CD4-positive, alpha-beta T cell (primary cell): ENCODE data around the gene HCAR2. TPM values are rescaled to one million over a fixed set of nuclear protein-coding genes. Genes with fewer than 3 reads are reported as not detected.

Experiments
- ATAC-seq: fragments of 200-7000 bp; cut with Tn5 transposase; one replicate; pipeline ENCODE4 v1.10.0; 2022; ENCODE audit warnings: mild to moderate bottlenecking; ENCODE audit not compliant: poor library complexity
- CTCF ChIA-PET: fragments of 350-600 bp; sonication (Branson Sonifier 250); formaldehyde crosslinking; loops from one replicate; lab custom pipeline; 2021; ENCODE audit warnings: antibody characterized with exemption, inconsistent platforms; lab: Charles Lee
- POLR2A ChIA-PET: fragments of 350-600 bp; sonication (Branson Sonifier 250); formaldehyde crosslinking; loops from one replicate; lab custom pipeline; 2021; ENCODE audit warnings: antibody characterized with exemption, inconsistent platforms; lab: Charles Lee
- DNase-seq, 14 experiments: peaks; one replicate each; pipeline ENCODE4 v3.0.0-alpha.2; 2013 to 2020; ENCODE audit warnings: mixed read lengths in 2 of 14
- H3K27ac ChIP-seq, 2 donors: one replicate each; pipeline versions ENCODE4 v1.5.1 to v1.7.0; 2013; ENCODE audit warnings: low read length in 2 of 2, low read depth in 1 of 2, mild to moderate bottlenecking in 1 of 2
- H3K27me3 ChIP-seq, 2 experiments: 1 replicate in 1 of 2; 2 replicates in 1 of 2; pipeline versions ENCODE4 v1.6.1 to v1.7.0; 2013; ENCODE audit warnings: low read length in 2 of 2, control low read depth in 1 of 2, mild to moderate bottlenecking in 1 of 2, moderate library complexity in 1 of 2; ENCODE audit not compliant: insufficient read depth in 2 of 2, control insufficient read depth in 1 of 2
- H3K36me3 ChIP-seq: one replicate; pipeline ENCODE4 v1.6.1; 2013; ENCODE audit warnings: low read length, control low read depth; ENCODE audit not compliant: insufficient read depth
- H3K4me1 ChIP-seq: one replicate; pipeline ENCODE4 v1.6.1; 2013; ENCODE audit warnings: low read length, control low read depth; ENCODE audit not compliant: insufficient read depth
- H3K4me3 ChIP-seq: one replicate; pipeline ENCODE4 v1.5.1; 2013; ENCODE audit warnings: mild to moderate bottlenecking, low read length, moderate library complexity
- H3K9me3 ChIP-seq, 2 experiments: 1 replicate in 1 of 2; 2 replicates in 1 of 2; pipeline versions ENCODE4 v1.6.1 to v1.7.0; 2013; ENCODE audit warnings: low read length in 2 of 2, mild to moderate bottlenecking in 2 of 2, control low read depth in 1 of 2, moderate library complexity in 1 of 2; ENCODE audit not compliant: control insufficient read depth in 1 of 2, insufficient read depth in 1 of 2
- H3K27ac Mint-ChIP-seq: one replicate; pipeline ENCODE4 v1.8.0; 2020; ENCODE audit warnings: mixed read lengths
- H3K27me3 Mint-ChIP-seq: one replicate; pipeline ENCODE4 v1.8.0; 2021; ENCODE audit warnings: mixed read lengths
- H3K36me3 Mint-ChIP-seq: one replicate; pipeline ENCODE4 v1.8.0; 2021; ENCODE audit warnings: low read depth, mixed read lengths
- H3K4me1 Mint-ChIP-seq: one replicate; pipeline ENCODE4 v1.8.0; 2021; ENCODE audit warnings: low read depth, mixed read lengths
- H3K4me3 Mint-ChIP-seq: one replicate; pipeline ENCODE4 v1.8.0; 2020; ENCODE audit warnings: mild to moderate bottlenecking, mixed read lengths
- H3K9me3 Mint-ChIP-seq: one replicate; pipeline ENCODE4 v1.8.0; 2020; ENCODE audit warnings: mixed read lengths
- intact Hi-C, 2 experiments: fragments of 100-400 bp; cut with DNase I in 1 of 2; cut with micrococcal nuclease in 1 of 2; formaldehyde crosslinking; loops; one replicate each; pipeline versions ENCODE4 v1.15.1 to v1.9.0; 2023 to 2025; cut with DNase I, micrococcal nuclease
- total RNA-seq, 174 experiments: library from RNA in 2 of 174; stranded (reverse) in 2 of 174; gene quantifications; one replicate each; pipeline ENCODE4 v1.2.3 and lab custom pipeline; 2021 to 2026
- TF ChIP-seq, protein P1 (sequence below): fragments of 200-600 bp; IDR thresholded peaks from one replicate; pipeline ENCODE4 v1.8.0; 2022; ENCODE audit warnings: antibody characterized with exemption, mild to moderate bottlenecking

HCAR2 gene
- total RNA-seq, 2 experiments from 2014 or later: 0.19 to 0.39 TPM

DNA sequence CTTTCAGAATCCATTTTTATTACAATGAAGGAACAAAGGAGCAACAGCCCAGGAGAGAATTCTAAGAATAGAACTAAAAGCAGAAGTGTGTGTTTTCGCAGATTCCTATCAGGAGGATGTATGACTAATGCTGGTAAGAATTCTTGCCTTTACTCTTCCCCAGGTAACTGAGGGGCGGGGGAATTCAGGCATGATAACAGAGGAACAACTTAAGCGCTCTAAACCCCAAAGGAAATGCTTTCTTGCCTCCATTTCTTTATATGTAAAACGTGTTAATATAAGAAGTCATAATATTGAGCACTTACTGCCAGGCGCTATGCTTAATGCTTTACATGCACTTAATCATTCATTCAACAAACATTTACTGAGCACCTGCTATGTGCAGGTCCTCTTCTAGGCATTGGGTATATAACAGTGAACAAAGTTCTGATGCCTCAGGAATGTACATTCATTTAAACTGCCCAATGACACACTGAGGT, 23.0 kb upstream of the HCAR2 start:
- H3K27ac Mint-ChIP-seq: no peak overlapping the region
- no peak for ATAC-seq
- Histone ChIP-seq H3K4me3 (no peak overlapping the region), H3K9me3 (no peaks in the 10 kb centered on the region), H3K27ac (no peak overlapping the region), H3K36me3 (no peaks in the 10 kb centered on the region), H3K4me1 (peaks cover 14% of the 10 kb centered on the region), H3K27me3 (no peaks in the 10 kb centered on the region)
- intact Hi-C loops: no loop called here
- H3K4me1 Mint-ChIP-seq: peaks cover 26% of the 10 kb centered on the region
- CTCF ChIA-PET: no interaction called here
- peak in 4 of 14 experiments; percentile 33 to 50 (median 43) for DNase-seq
- no peaks in the 10 kb centered on the region for H3K36me3 Mint-ChIP-seq
- no peaks in the 10 kb centered on the region for H3K9me3 Mint-ChIP-seq
- no peaks in the 10 kb centered on the region for H3K27me3 Mint-ChIP-seq
- H3K4me3 Mint-ChIP-seq: no peak overlapping the region
- POLR2A ChIA-PET: no interaction called here
- TF ChIP-seq, protein P1, sequence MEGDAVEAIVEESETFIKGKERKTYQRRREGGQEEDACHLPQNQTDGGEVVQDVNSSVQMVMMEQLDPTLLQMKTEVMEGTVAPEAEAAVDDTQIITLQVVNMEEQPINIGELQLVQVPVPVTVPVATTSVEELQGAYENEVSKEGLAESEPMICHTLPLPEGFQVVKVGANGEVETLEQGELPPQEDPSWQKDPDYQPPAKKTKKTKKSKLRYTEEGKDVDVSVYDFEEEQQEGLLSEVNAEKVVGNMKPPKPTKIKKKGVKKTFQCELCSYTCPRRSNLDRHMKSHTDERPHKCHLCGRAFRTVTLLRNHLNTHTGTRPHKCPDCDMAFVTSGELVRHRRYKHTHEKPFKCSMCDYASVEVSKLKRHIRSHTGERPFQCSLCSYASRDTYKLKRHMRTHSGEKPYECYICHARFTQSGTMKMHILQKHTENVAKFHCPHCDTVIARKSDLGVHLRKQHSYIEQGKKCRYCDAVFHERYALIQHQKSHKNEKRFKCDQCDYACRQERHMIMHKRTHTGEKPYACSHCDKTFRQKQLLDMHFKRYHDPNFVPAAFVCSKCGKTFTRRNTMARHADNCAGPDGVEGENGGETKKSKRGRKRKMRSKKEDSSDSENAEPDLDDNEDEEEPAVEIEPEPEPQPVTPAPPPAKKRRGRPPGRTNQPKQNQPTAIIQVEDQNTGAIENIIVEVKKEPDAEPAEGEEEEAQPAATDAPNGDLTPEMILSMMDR: no peak

DNA sequence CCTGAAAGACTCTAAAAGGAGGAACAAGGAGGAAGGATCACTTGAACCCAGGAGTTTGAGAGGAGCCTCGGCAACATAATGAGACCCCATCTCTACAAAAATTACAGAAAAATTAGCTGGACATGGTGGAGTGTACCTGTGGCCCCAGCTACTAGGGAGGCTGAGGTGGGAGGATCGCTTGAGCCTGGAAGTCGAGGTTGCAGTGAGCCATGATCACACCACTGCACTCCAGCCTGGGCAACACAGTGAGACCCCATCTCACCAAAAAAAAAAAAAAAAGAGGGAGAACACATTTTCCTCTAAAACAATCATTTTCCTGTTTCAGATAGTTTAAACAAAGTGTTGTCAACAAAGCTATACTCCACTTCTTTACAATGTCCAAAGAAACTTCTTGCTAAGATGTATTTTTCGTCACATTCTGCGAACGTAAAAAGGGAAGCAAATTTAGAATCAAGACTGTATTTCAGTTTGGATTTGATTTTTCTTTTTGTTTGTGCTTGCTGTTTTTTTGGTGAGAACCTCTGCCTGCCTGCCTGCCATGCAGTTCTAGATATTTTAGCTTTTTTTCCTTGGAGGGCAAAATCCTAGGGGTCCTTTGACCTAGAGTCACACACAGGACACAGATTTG, 22.4 kb upstream of the HCAR2 start:
- Histone ChIP-seq H3K27me3 (no peaks in the 10 kb centered on the region), H3K36me3 (no peaks in the 10 kb centered on the region), H3K9me3 (no peaks in the 10 kb centered on the region), H3K4me3 (no peak overlapping the region), H3K27ac (no peak overlapping the region), H3K4me1 (peaks cover 10% of the 10 kb centered on the region)
- intact Hi-C loops: no loop called here
- POLR2A ChIA-PET: interaction anchor here (1.4 kb wide), 1 partner anchor 254 kb away, joined by 3 read pairs; no protein-coding TSS in a partner anchor
- Mint-ChIP-seq H3K4me3 (no peak overlapping the region), H3K27ac (no peak overlapping the region), H3K9me3 (no peaks in the 10 kb centered on the region), H3K4me1 (peaks cover 22% of the 10 kb centered on the region), H3K36me3 (no peaks in the 10 kb centered on the region), H3K27me3 (no peaks in the 10 kb centered on the region)
- TF ChIP-seq, protein P1: no peak
- ATAC-seq: no peak
- no peak for DNase-seq
- CTCF ChIA-PET: no interaction called here

DNA sequence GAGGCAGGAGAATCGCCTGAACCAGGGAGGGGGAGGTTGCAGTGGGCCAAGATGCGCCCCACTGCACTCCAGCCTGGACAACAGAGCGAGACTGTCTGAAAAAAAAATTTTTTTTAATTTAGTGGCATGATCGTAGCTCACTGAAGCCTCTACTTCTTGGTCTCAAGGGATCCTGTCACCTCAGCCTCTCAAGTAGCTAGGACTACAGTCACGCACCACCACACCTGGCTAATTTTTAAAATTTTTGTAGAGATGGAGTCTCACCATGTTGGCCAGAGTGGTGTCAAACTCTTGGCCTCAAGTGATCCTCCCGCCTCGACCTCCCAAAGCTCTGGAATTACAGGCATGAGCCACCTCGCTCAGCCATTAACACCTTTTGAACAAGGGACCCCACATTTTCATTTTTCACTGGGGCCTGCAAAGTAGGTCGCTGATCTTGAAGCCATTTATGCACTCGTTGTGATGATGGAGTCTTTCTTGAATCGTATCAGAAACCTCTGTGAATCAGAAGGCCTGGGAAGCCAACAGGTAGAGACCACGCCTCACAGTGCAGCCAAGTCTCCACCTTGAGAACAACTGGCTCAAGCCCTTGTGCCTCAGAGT, 21.6 kb upstream of the HCAR2 start:
- no peaks in the 10 kb centered on the region for H3K27me3 ChIP-seq
- intact Hi-C loops: no loop called here
- Mint-ChIP-seq H3K4me3 (no peak overlapping the region), H3K27ac (no peak overlapping the region), H3K27me3 (no peaks in the 10 kb centered on the region), H3K9me3 (no peaks in the 10 kb centered on the region), H3K4me1 (peaks cover 14% of the 10 kb centered on the region), H3K36me3 (no peaks in the 10 kb centered on the region)
- H3K36me3 ChIP-seq: no peaks in the 10 kb centered on the region
- no peak overlapping the region for H3K4me3 ChIP-seq
- peaks cover 2% of the 10 kb centered on the region for H3K4me1 ChIP-seq
- DNase-seq (no peak), ATAC-seq (no peak)
- TF ChIP-seq, protein P1: no peak
- ChIA-PET POLR2A (interaction anchor here (1.4 kb wide), 1 partner anchor 253 kb away, joined by 3 read pairs; no protein-coding TSS in a partner anchor), CTCF (no interaction called here)
- no peak overlapping the region for H3K27ac ChIP-seq
- no peaks in the 10 kb centered on the region for H3K9me3 ChIP-seq
